Liver (tissue), 3 donors: ENCODE measurements around the gene AADACL3.

Source experiments
- ATF3 ChIP-seq: IDR thresholded peaks from 2 replicates; pipeline ENCODE4 v1.6.1; 2016; ENCODE audit warnings: antibody characterized with exemption
- EGR1 ChIP-seq, 2 donors: IDR thresholded peaks; 2 replicates each; pipeline ENCODE4 v1.6.1; 2016 to 2018; ENCODE audit warnings: antibody characterized with exemption in 2 of 2, low read depth in 2 of 2
- HNF4A ChIP-seq, 2 donors: conservative IDR thresholded peaks; 2 replicates each; pipeline ENCODE4 v1.6.1; 2016; ENCODE audit warnings: antibody characterized with exemption in 2 of 2, mild to moderate bottlenecking in 2 of 2
- JUND ChIP-seq, 2 donors: IDR thresholded peaks; 2 replicates each; pipeline ENCODE4 v1.6.1; 2016; ENCODE audit warnings: antibody characterized with exemption in 2 of 2
- MAX ChIP-seq: IDR thresholded peaks from 2 replicates; pipeline ENCODE4 v1.6.1; 2016; ENCODE audit warnings: antibody characterized with exemption
- NR2F2 ChIP-seq: IDR thresholded peaks from 2 replicates; pipeline ENCODE4 v1.6.1; 2016; ENCODE audit warnings: antibody characterized with exemption
- RAD21 ChIP-seq, 2 donors: IDR thresholded peaks; 2 replicates each; pipeline ENCODE4 v1.6.1; 2016; ENCODE audit warnings: antibody characterized with exemption in 2 of 2, mild to moderate bottlenecking in 2 of 2
- REST ChIP-seq: IDR thresholded peaks from 2 replicates; pipeline ENCODE4 v1.6.1; 2016; ENCODE audit warnings: antibody characterized with exemption, mild to moderate bottlenecking
- RXRA ChIP-seq, 2 donors: IDR thresholded peaks; 2 replicates each; pipeline ENCODE4 v1.6.1; 2017 to 2018; ENCODE audit warnings: antibody characterized with exemption in 2 of 2, mild to moderate bottlenecking in 1 of 2
- TAF1 ChIP-seq: conservative IDR thresholded peaks from 2 replicates; pipeline ENCODE4 v1.6.1; 2016; ENCODE audit warnings: antibody characterized with exemption, mild to moderate bottlenecking
- YY1 ChIP-seq: IDR thresholded peaks from 2 replicates; pipeline ENCODE4 v1.6.1; 2016; ENCODE audit warnings: antibody characterized with exemption, mild to moderate bottlenecking
- ZBTB33 ChIP-seq: IDR thresholded peaks from 2 replicates; pipeline ENCODE4 v1.6.1; 2016; ENCODE audit warnings: antibody characterized with exemption
- TF ChIP-seq, protein P1 (sequence below): fragments of 150-350 bp; IDR thresholded peaks from 2 replicates; pipeline ENCODE4 v1.5.1; 2017; ENCODE audit warnings: improper control_type of control experiment, low read depth, low read length; ENCODE audit not compliant: missing input control
- donor health status: healthy.
- donor health status: healthy.

GRCh38 chr1:12775443-12775842 is 59.5 kb downstream of the AADACL3 start:
- TF ChIP-seq, protein P1, sequence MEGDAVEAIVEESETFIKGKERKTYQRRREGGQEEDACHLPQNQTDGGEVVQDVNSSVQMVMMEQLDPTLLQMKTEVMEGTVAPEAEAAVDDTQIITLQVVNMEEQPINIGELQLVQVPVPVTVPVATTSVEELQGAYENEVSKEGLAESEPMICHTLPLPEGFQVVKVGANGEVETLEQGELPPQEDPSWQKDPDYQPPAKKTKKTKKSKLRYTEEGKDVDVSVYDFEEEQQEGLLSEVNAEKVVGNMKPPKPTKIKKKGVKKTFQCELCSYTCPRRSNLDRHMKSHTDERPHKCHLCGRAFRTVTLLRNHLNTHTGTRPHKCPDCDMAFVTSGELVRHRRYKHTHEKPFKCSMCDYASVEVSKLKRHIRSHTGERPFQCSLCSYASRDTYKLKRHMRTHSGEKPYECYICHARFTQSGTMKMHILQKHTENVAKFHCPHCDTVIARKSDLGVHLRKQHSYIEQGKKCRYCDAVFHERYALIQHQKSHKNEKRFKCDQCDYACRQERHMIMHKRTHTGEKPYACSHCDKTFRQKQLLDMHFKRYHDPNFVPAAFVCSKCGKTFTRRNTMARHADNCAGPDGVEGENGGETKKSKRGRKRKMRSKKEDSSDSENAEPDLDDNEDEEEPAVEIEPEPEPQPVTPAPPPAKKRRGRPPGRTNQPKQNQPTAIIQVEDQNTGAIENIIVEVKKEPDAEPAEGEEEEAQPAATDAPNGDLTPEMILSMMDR, result no peak
- TF ChIP-seq JUND (IDR thresholded peaks at IDR 0.05), result no peak
- TF ChIP-seq RXRA (IDR thresholded peaks at IDR 0.05), result no peak
- TF ChIP-seq RAD21 (IDR thresholded peaks at IDR 0.05), result no peak
- TF ChIP-seq REST, result no peak
- TF ChIP-seq TAF1, result no peak
- TF ChIP-seq MAX, result no peak
- TF ChIP-seq HNF4A (conservative IDR thresholded peaks at IDR 0.05), result no peak
- TF ChIP-seq ZBTB33, result no peak
- no peak for TF ChIP-seq EGR1 (IDR thresholded peaks at IDR 0.05; ENCODE audit: low read depth in 2 of 2)
- no peak for TF ChIP-seq YY1
- no peak for TF ChIP-seq NR2F2
- no peak for TF ChIP-seq ATF3
